ENCODE data around the gene SPAST.

DNA sequence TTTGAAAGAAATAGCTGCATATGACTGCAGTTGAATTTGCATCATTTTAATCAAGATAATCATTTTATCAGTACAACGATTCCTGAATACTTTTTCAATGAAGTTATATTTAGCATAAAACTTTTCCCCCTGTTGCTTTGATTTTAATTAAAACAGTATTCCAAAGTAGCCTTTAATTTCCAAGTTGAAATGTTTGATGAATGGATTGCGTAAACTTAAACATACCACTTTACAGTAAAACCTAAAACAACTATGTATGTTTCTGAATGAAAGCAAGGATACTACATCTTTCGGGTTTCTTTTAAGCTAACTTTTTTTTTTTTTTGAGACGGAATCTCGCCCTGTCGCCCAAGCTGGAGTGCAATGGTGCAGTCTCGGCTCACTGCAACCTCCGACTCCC is 1.4 kb downstream of the SPAST start:
- no peak for TF ChIP-seq POLR2A (IDR thresholded peaks at IDR 0.05)
- TF ChIP-seq, protein P1, sequence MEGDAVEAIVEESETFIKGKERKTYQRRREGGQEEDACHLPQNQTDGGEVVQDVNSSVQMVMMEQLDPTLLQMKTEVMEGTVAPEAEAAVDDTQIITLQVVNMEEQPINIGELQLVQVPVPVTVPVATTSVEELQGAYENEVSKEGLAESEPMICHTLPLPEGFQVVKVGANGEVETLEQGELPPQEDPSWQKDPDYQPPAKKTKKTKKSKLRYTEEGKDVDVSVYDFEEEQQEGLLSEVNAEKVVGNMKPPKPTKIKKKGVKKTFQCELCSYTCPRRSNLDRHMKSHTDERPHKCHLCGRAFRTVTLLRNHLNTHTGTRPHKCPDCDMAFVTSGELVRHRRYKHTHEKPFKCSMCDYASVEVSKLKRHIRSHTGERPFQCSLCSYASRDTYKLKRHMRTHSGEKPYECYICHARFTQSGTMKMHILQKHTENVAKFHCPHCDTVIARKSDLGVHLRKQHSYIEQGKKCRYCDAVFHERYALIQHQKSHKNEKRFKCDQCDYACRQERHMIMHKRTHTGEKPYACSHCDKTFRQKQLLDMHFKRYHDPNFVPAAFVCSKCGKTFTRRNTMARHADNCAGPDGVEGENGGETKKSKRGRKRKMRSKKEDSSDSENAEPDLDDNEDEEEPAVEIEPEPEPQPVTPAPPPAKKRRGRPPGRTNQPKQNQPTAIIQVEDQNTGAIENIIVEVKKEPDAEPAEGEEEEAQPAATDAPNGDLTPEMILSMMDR (IDR thresholded peaks at IDR 0.05) = no peak
